ENCODE data around the gene ELOVL6.

Gene ELOVL6

GRCh38 chr4:110071466-110071865, 126.9 kb downstream of the ELOVL6 start:
- no peak for DNase-seq (ENCODE audit: low spot score)
- H3K27ac ChIP-seq = no peak overlapping the region
- H3K4me3 ChIP-seq = no peak overlapping the region
- TF ChIP-seq CTCF (IDR thresholded peaks at IDR 0.05) = no peak

- no peak for TF ChIP-seq CTCF (IDR thresholded peaks at IDR 0.05)
- no peak for DNase-seq (ENCODE audit: low spot score)
- Histone ChIP-seq H3K27ac (no peak overlapping the region), H3K4me3 (no peak overlapping the region)
Observed at GRCh38 chr4:110068248-110068647, 130.2 kb downstream of the ELOVL6 start.

GRCh38 chr4:110064934-110065333, 133.5 kb downstream of the ELOVL6 start:
- DNase-seq (ENCODE audit: low spot score) = no peak
- TF ChIP-seq CTCF (IDR thresholded peaks at IDR 0.05) = no peak

GRCh38 chr4:110064295-110064694, 134.1 kb downstream of the ELOVL6 start:
- DNase-seq (ENCODE audit: low spot score) = no peak
- H3K4me3 ChIP-seq = no peak overlapping the region
- no peak overlapping the region for H3K27ac ChIP-seq
- no peak for TF ChIP-seq CTCF (IDR thresholded peaks at IDR 0.05)

More at GRCh38 chr4:110064934-110065333, 133.5 kb downstream of the ELOVL6 start:
- Histone ChIP-seq H3K4me3 (no peak overlapping the region), H3K27ac (no peak overlapping the region)

- DNase-seq (ENCODE audit: low spot score) = no peak
- Histone ChIP-seq H3K4me3 (no peak overlapping the region), H3K27ac (no peak overlapping the region)
- TF ChIP-seq CTCF (IDR thresholded peaks at IDR 0.05) = no peak
Observed at GRCh38 chr4:110062166-110062565, 136.2 kb downstream of the ELOVL6 start.

GRCh38 chr4:110061076-110061475, 137.3 kb downstream of the ELOVL6 start:
- H3K27ac ChIP-seq = no peak overlapping the region
- no peak for TF ChIP-seq CTCF (IDR thresholded peaks at IDR 0.05)
- no peak for DNase-seq (ENCODE audit: low spot score)
- no peak overlapping the region for H3K4me3 ChIP-seq

- no peak for DNase-seq (ENCODE audit: low spot score)
- Histone ChIP-seq H3K27ac (no peak overlapping the region), H3K4me3 (no peak overlapping the region)
- TF ChIP-seq CTCF (IDR thresholded peaks at IDR 0.05) = no peak
Observed at GRCh38 chr4:110059556-110060191, 138.7 kb downstream of the ELOVL6 start.
